ENCODE results near the gene ALAS1.
"Not testable (repeated sequence)": the region's sequence is repeated elsewhere in the genome, so short reads cannot be mapped to it uniquely, and the experiment has no call there.

Gene ALAS1

GRCh38 chr3:52176951-52177700 is 20.8 kb upstream of the ALAS1 start:
- no peak for DNase-seq (ENCODE audit: low spot score)

- DNase-seq (ENCODE audit: low spot score), result no peak
Observed at GRCh38 chr3:52177701-52178042, 20.3 kb upstream of the ALAS1 start.

- DNase-seq (ENCODE audit: low spot score), result not testable (repeated sequence)
Observed at GRCh38 chr3:52178126-52178525, 19.8 kb upstream of the ALAS1 start.

- no peak for DNase-seq (ENCODE audit: low spot score)
Observed at GRCh38 chr3:52178537-52178936, 19.4 kb upstream of the ALAS1 start.

GRCh38 chr3:52181543-52181942 is 16.4 kb upstream of the ALAS1 start:
- DNase-seq (ENCODE audit: low spot score), result peak; percentile 79

GRCh38 chr3:52182196-52182595 is 15.8 kb upstream of the ALAS1 start:
- DNase-seq (ENCODE audit: low spot score), result no peak

- no peak for DNase-seq (ENCODE audit: low spot score)
Observed at GRCh38 chr3:52182691-52183090, 15.3 kb upstream of the ALAS1 start.

- no peak for DNase-seq (ENCODE audit: low spot score)
Observed at GRCh38 chr3:52183786-52184445, 14.0 kb upstream of the ALAS1 start.

GRCh38 chr3:52184690-52185089 is 13.3 kb upstream of the ALAS1 start:
- no peak for DNase-seq (ENCODE audit: low spot score)

GRCh38 chr3:52185311-52185710 is 12.6 kb upstream of the ALAS1 start:
- DNase-seq (ENCODE audit: low spot score), result no peak

- no peak for DNase-seq (ENCODE audit: low spot score)
Observed at GRCh38 chr3:52185837-52186236, 12.1 kb upstream of the ALAS1 start.

- no peak for DNase-seq (ENCODE audit: low spot score)
Observed at GRCh38 chr3:52186729-52187128, 11.2 kb upstream of the ALAS1 start.

GRCh38 chr3:52188556-52188955 is 9.4 kb upstream of the ALAS1 start:
- no peak for DNase-seq (ENCODE audit: low spot score)

- DNase-seq (ENCODE audit: low spot score), result peak; percentile 71
Observed at GRCh38 chr3:52190294-52191074, 7.5 kb upstream of the ALAS1 start.

- no peak for DNase-seq (ENCODE audit: low spot score)
Observed at GRCh38 chr3:52191663-52192062, 6.3 kb upstream of the ALAS1 start.

- DNase-seq (ENCODE audit: low spot score), result peak; percentile 83
Observed at GRCh38 chr3:52193065-52193464, 4.9 kb upstream of the ALAS1 start.

- DNase-seq (ENCODE audit: low spot score), result no peak
Observed at GRCh38 chr3:52194485-52195290, 3.3 kb upstream of the ALAS1 start.

- no peak for DNase-seq (ENCODE audit: low spot score)
Observed at GRCh38 chr3:52195291-52195597, 2.7 kb upstream of the ALAS1 start.

- DNase-seq (ENCODE audit: low spot score), result peak; percentile 71
Observed at GRCh38 chr3:52195823-52196331, 2.1 kb upstream of the ALAS1 start.

GRCh38 chr3:52196977-52197376 is 983 bp upstream of the ALAS1 start:
- no peak for DNase-seq (ENCODE audit: low spot score)

- DNase-seq (ENCODE audit: low spot score), result no peak
Observed at GRCh38 chr3:52197499-52197841, 490 bp upstream of the ALAS1 start.

All from AG08395 (cell line).